ENCODE results near the gene KRT85. TPM values are rescaled to one million over a fixed set of nuclear protein-coding genes. Genes with fewer than 3 reads are reported as not detected.
A peak's percentile ranks its signal among the peaks of the same experiment; 100 is the strongest.

KRT85 gene
- polyA plus RNA-seq, 1 donor (not counting 4 experiments of a cell fraction or from before 2014, with no cell fraction given), result not detected

DNA sequence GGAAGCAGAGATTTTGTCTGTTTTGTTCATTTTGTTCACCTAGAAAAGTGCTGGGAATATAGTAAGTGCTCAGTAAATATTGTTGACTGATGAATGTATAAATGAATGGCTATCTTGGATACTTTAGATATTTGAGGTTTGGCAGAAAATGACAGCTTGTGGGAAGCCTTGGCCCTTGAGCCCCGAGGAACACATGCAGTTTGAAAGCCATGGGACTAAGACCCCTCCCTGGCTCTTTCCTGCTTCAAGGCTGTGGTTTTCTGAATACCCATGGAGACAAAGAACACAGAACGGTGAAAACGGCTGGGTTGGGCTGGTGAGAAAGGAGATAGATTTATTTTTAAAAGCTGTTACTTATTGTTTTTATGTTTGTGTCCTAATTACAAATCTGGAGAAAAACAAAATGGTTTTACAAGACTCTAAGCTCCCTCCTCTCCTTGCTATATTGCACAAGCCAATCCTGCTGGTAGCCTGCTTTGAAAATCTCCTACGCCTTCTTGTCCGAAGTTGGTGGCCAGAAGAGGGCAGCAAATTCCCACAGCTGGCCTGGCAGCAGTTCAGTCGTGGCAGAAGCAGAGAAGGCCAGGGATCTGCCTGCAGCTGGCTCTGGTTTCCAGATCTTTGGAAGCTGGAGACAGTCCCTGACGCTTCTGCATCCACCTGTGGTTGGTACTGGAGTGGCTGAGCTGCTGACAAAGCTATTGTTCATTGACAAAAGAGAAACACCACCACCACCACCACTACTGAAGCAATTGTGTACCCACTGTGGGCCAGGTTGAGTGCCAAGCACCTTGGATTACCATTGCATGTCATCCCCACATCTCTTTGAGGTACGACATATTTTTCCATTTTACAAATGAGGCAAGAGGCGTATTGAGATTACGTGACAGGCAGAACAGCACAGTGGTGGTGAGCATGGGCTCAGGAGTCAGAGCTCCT, 5.2 kb upstream of the KRT85 start:
- Histone ChIP-seq H3K4me3 (ENCODE audit: control insufficient read depth in 2 of 3, extremely low read depth in 1 of 3, insufficient read depth in 2 of 3, low read depth in 1 of 3, low read length in 3 of 3) (no peak overlapping the region), H3K4me2 (ENCODE audit: control insufficient read depth, extremely low read depth, insufficient read depth, low read depth, low read length) (no peak overlapping the region), H4K20me1 (ENCODE audit: control insufficient read depth, extremely low read depth, insufficient read depth, low read length) (no peaks in the 10 kb centered on the region), H3K9ac (ENCODE audit: control insufficient read depth, extremely low read depth, insufficient read depth, low read length) (no peak overlapping the region), H3K9me3 (ENCODE audit: control insufficient read depth, low read depth, low read length) (no peaks in the 10 kb centered on the region), H3K4me1 (ENCODE audit: control insufficient read depth, extremely low read depth, insufficient read depth, low read length) (no peaks in the 10 kb centered on the region), H3K79me2 (ENCODE audit: control insufficient read depth, insufficient read depth, low read length) (no peaks in the 10 kb centered on the region), H3K9me1 (ENCODE audit: control insufficient read depth, extremely low read depth, insufficient read depth, low read length) (no peaks in the 10 kb centered on the region), H3K27me3 (ENCODE audit: control insufficient read depth, extremely low read depth, insufficient read depth, low read length) (peaks cover 3% of the 10 kb centered on the region), H3K36me3 (ENCODE audit: control insufficient read depth in 2 of 2, extremely low read depth in 1 of 2, insufficient read depth in 2 of 2, low read length in 2 of 2) (no peaks in the 10 kb centered on the region), H2AFZ (ENCODE audit: control insufficient read depth, low read length) (no peak overlapping the region), H3K27ac (ENCODE audit: control insufficient read depth, insufficient read depth, low read length) (no peak overlapping the region)
- DNase-seq (ENCODE audit: low read depth, low spot score), result peak; percentile 72
- dilution Hi-C loops (cut with MboI; ENCODE audit: extremely low pct_ligation_motif_present, low sequenced_read_pairs), result no loop called here
- peak; percentile 88 for FAIRE-seq
- TF ChIP-seq, protein P1, sequence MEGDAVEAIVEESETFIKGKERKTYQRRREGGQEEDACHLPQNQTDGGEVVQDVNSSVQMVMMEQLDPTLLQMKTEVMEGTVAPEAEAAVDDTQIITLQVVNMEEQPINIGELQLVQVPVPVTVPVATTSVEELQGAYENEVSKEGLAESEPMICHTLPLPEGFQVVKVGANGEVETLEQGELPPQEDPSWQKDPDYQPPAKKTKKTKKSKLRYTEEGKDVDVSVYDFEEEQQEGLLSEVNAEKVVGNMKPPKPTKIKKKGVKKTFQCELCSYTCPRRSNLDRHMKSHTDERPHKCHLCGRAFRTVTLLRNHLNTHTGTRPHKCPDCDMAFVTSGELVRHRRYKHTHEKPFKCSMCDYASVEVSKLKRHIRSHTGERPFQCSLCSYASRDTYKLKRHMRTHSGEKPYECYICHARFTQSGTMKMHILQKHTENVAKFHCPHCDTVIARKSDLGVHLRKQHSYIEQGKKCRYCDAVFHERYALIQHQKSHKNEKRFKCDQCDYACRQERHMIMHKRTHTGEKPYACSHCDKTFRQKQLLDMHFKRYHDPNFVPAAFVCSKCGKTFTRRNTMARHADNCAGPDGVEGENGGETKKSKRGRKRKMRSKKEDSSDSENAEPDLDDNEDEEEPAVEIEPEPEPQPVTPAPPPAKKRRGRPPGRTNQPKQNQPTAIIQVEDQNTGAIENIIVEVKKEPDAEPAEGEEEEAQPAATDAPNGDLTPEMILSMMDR (optimal IDR thresholded peaks at IDR 0.05 in 1 of 3, IDR thresholded peaks at IDR 0.05 in 1 of 3, conservative IDR thresholded peaks at IDR 0.05 in 1 of 3; ENCODE audit: extremely low read depth in 1 of 3, insufficient read depth in 2 of 3, low read length in 3 of 3), result peak; percentile 87 to 93 (median 93)
- TF ChIP-seq EZH2 (IDR thresholded peaks at IDR 0.05; ENCODE audit: low read length), result no peak

DNA sequence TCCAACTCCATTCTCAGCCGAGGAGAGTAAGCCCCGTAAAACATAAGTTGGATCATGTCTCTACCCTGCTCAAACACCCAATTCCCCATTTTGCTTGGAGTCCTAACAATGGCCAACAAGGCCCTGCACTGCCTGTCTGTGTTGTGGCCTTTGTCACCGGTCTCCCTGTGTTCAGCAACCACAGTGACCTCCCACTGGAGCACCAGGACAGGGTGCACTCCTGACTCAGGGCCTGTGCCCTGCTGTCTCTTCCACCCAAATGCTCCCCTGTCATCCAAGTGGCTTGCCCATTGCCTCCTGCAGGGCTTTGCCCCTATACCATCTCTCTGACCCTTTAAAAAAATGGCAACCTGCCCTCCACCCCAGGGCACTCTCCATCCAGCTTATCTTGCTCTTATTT, 4.4 kb upstream of the KRT85 start:
- Histone ChIP-seq H3K27me3 (ENCODE audit: control insufficient read depth, extremely low read depth, insufficient read depth, low read length) (peaks cover 5% of the 10 kb centered on the region), H3K4me1 (ENCODE audit: control insufficient read depth, extremely low read depth, insufficient read depth, low read length) (no peaks in the 10 kb centered on the region), H3K9ac (ENCODE audit: control insufficient read depth, extremely low read depth, insufficient read depth, low read length) (no peak overlapping the region), H3K4me2 (ENCODE audit: control insufficient read depth, extremely low read depth, insufficient read depth, low read depth, low read length) (no peak overlapping the region), H3K79me2 (ENCODE audit: control insufficient read depth, insufficient read depth, low read length) (no peaks in the 10 kb centered on the region), H3K27ac (ENCODE audit: control insufficient read depth, insufficient read depth, low read length) (no peak overlapping the region), H2AFZ (ENCODE audit: control insufficient read depth, low read length) (no peak overlapping the region), H3K9me1 (ENCODE audit: control insufficient read depth, extremely low read depth, insufficient read depth, low read length) (no peaks in the 10 kb centered on the region), H3K9me3 (ENCODE audit: control insufficient read depth, low read depth, low read length) (no peaks in the 10 kb centered on the region), H3K36me3 (ENCODE audit: control insufficient read depth in 2 of 2, extremely low read depth in 1 of 2, insufficient read depth in 2 of 2, low read length in 2 of 2) (no peaks in the 10 kb centered on the region), H4K20me1 (ENCODE audit: control insufficient read depth, extremely low read depth, insufficient read depth, low read length) (no peaks in the 10 kb centered on the region), H3K4me3 (ENCODE audit: control insufficient read depth in 2 of 3, extremely low read depth in 1 of 3, insufficient read depth in 2 of 3, low read depth in 1 of 3, low read length in 3 of 3) (no peak overlapping the region)
- TF ChIP-seq, protein P1 (optimal IDR thresholded peaks at IDR 0.05 in 1 of 3, IDR thresholded peaks at IDR 0.05 in 1 of 3, conservative IDR thresholded peaks at IDR 0.05 in 1 of 3; ENCODE audit: extremely low read depth in 1 of 3, insufficient read depth in 2 of 3, low read length in 3 of 3), result no peak
- TF ChIP-seq EZH2 (IDR thresholded peaks at IDR 0.05; ENCODE audit: low read length), result no peak
- dilution Hi-C loops (cut with MboI; ENCODE audit: extremely low pct_ligation_motif_present, low sequenced_read_pairs), result no loop called here
- FAIRE-seq, result no peak
- no peak for DNase-seq (ENCODE audit: low read depth, low spot score)

All from keratinocyte (primary cell).